RWPE2 (cell line): Measurements from ENCODE around the gene SOX18.

ENCODE experiments used
- ATAC-seq: fragments of 200-7000 bp; cut with Tn5 transposase; 3 replicates; pipeline ENCODE4 v1.9.1; 2021; ENCODE audit warnings: low read depth
- DNase-seq: peaks from one replicate; pipeline ENCODE4 v3.0.0-alpha.2; 2020; ENCODE audit warnings: low spot score
- H3K27ac ChIP-seq: fragments of 450-650 bp; 2 replicates; pipeline ENCODE4 v1.5.1; 2017; ENCODE audit warnings: mild to moderate bottlenecking; ENCODE audit not compliant: poor library complexity, severe bottlenecking
- H3K27me3 ChIP-seq: fragments of 250-450 bp; sonication (Bioruptor Pico); 2 replicates; pipeline ENCODE4 v1.5.1; 2021; ENCODE audit warnings: mild to moderate bottlenecking, moderate library complexity; ENCODE audit not compliant: insufficient read depth, poor library complexity, severe bottlenecking
- H3K36me3 ChIP-seq: fragments of 250-450 bp; sonication (Bioruptor Pico); 2 replicates; pipeline ENCODE4 v1.5.1; 2020; ENCODE audit warnings: low read depth, mild to moderate bottlenecking, moderate library complexity
- H3K4me1 ChIP-seq: fragments of 250-450 bp; sonication (Bioruptor Pico); 2 replicates; pipeline ENCODE4 v1.5.1; 2021; ENCODE audit warnings: mild to moderate bottlenecking, moderate library complexity; ENCODE audit not compliant: insufficient read depth, poor library complexity, severe bottlenecking
- H3K4me3 ChIP-seq: fragments of 250-450 bp; sonication (Bioruptor Pico); 2 replicates; pipeline ENCODE4 v1.5.1; 2021; ENCODE audit warnings: mild to moderate bottlenecking, moderate library complexity; ENCODE audit not compliant: severe bottlenecking
- H3K9me3 ChIP-seq: fragments of 250-450 bp; sonication (Bioruptor Pico); 2 replicates; pipeline ENCODE4 v1.5.1; 2021; ENCODE audit warnings: mild to moderate bottlenecking, moderate library complexity; ENCODE audit not compliant: severe bottlenecking
- TF ChIP-seq, protein P1 (sequence below): fragments of 450-650 bp; IDR thresholded peaks from one replicate; pipeline ENCODE4 v1.5.1; 2017; ENCODE audit warnings: mild to moderate bottlenecking, moderate library complexity; ENCODE audit not compliant: poor library complexity, severe bottlenecking

The SOX18 gene

DNA sequence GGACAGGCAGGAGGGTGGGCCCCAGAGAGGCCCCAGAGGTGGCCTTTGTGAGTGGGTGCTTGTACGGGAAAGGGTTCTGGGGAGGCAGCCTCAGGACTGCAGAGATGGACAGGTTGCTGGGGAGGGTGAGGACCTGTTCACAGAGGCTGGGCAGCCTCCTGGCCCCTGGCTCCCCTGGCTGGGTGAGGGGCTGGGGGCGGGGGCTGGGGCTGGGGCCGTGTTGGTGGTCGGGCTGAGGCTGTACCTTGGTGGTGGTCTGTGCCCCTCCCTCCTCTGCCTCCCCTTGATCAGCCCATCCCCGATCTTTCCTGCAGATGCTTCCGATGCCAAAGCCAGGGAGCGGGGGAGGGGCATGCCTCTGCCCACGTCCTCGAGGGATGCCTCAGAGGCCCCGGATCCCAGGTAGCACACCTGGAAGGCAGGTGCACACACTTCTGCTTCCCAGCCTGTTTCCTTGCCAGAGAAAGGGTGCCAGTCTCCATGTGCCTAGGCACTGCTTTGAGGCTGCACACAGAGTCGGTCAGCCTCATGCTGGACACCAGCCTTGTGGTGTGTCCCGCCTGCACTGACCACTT is 18.4 kb upstream of the SOX18 start:
- no peak for ATAC-seq
- Histone ChIP-seq H3K27me3 (no peaks in the 10 kb centered on the region), H3K4me1 (peaks cover 30% of the 10 kb centered on the region), H3K9me3 (no peaks in the 10 kb centered on the region), H3K27ac (no peak overlapping the region), H3K4me3 (no peak overlapping the region), H3K36me3 (no peaks in the 10 kb centered on the region)
- no peak for DNase-seq
- TF ChIP-seq, protein P1, sequence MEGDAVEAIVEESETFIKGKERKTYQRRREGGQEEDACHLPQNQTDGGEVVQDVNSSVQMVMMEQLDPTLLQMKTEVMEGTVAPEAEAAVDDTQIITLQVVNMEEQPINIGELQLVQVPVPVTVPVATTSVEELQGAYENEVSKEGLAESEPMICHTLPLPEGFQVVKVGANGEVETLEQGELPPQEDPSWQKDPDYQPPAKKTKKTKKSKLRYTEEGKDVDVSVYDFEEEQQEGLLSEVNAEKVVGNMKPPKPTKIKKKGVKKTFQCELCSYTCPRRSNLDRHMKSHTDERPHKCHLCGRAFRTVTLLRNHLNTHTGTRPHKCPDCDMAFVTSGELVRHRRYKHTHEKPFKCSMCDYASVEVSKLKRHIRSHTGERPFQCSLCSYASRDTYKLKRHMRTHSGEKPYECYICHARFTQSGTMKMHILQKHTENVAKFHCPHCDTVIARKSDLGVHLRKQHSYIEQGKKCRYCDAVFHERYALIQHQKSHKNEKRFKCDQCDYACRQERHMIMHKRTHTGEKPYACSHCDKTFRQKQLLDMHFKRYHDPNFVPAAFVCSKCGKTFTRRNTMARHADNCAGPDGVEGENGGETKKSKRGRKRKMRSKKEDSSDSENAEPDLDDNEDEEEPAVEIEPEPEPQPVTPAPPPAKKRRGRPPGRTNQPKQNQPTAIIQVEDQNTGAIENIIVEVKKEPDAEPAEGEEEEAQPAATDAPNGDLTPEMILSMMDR = no peak

DNA sequence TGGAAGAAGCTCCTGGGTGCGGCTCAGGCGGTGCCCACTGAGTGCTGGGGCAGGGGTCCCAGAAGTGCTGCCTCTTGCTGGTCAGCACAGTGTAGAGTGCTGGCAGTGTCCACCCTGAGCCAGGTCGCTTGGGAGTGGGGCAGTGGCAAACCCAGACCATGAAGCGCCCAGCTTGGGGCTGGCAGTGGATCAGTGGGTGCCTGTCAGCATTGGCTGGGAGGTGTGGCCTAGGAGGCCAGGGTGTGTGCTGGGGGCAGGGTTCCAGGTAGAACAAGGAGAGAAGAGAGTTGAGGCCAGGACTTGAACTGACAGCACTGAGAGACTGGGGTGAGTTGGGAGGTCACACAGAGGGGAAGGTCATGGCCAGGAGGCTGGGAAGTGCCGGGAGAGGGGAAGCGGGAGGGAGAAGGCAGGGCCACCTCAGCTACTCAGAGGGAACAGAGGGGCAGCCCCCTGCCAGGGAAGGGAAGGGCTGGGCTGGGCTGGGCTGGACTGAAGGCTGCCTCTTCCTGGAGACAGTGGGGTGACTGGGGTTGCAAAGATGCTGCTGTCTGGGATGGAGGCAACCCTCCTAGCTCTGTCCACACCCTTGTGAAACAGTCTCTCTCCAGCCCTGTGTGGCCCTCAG is 17.7 kb upstream of the SOX18 start:
- no peak for DNase-seq
- TF ChIP-seq, protein P1 = no peak
- no peak overlapping the region for H3K4me3 ChIP-seq
- no peaks in the 10 kb centered on the region for H3K36me3 ChIP-seq
- H3K27me3 ChIP-seq = no peaks in the 10 kb centered on the region
- no peak for ATAC-seq
- H3K4me1 ChIP-seq = peaks cover 30% of the 10 kb centered on the region
- H3K27ac ChIP-seq = peak overlapping the region; percentile 62
- no peaks in the 10 kb centered on the region for H3K9me3 ChIP-seq

DNA sequence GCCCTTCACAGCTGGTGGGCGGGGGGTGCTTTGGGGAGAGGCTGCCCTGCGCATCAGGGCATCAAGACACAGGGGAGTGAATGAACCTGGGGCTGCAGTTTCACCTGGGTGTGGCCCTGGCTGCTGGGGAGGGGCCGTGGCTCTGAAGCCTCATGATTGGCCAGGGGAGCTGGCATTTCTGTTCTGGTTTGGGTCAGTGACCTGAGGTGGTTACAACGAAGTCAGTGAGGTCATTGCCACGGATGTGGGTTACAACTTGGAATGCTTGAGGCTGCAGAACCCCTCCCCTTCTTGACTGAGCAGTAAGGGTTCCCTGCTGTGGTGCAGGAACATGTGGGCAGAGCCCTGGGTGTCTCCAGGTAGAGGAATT is 16.5 kb upstream of the SOX18 start:
- peaks cover 30% of the 10 kb centered on the region for H3K4me1 ChIP-seq
- no peaks in the 10 kb centered on the region for H3K36me3 ChIP-seq
- DNase-seq = no peak
- H3K27ac ChIP-seq = peak overlapping the region; percentile 62
- no peak overlapping the region for H3K4me3 ChIP-seq
- H3K27me3 ChIP-seq = no peaks in the 10 kb centered on the region
- TF ChIP-seq, protein P1 = no peak
- H3K9me3 ChIP-seq = no peaks in the 10 kb centered on the region
- ATAC-seq = peak; percentile 61

DNA sequence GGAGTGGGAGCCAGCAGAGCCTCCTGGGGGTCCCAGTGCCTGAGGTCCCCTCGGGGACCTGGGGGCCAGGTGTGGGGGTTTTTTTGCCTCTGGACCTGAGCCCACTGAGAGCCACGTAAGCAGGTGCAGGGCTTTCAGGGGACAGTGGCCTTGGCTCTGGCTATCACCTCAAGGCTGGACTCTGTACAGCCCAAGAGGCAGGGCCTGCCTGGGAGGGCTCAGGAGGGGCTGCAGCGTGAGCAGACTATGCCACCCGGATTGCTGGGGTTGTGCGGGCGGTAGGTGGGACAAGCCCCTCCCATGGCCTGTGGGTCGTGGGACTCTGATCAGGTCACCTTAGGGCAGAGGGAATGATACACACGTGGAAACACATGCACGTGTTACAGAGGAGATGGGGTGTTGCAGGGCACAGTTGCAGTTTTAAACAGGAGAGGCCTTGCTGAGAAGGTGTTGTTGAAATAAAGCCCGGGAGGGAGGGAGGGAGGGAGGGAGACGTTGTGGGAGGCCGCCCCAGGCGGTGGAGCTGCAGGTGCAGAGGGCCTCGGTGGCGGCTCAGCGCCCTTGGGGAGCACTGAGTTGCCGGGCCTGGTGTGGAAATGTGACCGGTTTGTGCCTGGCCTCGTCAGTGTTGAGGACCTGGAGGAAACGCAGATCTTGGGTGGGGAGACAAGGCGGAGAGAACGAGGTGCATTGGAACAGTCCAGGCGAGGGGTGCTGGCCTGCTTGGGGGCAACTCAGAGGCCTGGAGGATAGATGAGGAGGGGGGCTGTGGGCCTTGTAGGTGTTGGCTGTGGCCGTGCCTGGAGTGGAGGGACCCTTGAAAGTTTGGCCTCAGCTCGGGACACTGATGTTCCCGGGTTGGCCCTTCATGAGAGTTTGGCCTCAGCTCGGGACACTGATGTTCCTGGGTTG is 15.9 kb upstream of the SOX18 start:
- peaks cover 30% of the 10 kb centered on the region for H3K4me1 ChIP-seq
- DNase-seq (no peak), ATAC-seq (no peak)
- H3K4me3 ChIP-seq = no peak overlapping the region
- no peaks in the 10 kb centered on the region for H3K9me3 ChIP-seq
- H3K36me3 ChIP-seq = no peaks in the 10 kb centered on the region
- H3K27ac ChIP-seq = peak overlapping the region; percentile 62
- TF ChIP-seq, protein P1 = no peak
- no peaks in the 10 kb centered on the region for H3K27me3 ChIP-seq
